Activated gamma-delta T cell treated with anti-CD3 and anti-CD28 coated beads, Interleukin-2, amount 50 U/mL, for 16 hours (primary cell): ENCODE measurements around the gene KCNN4.
"Not testable (repeated sequence)": the region's sequence is repeated elsewhere in the genome, so short reads cannot be mapped to it uniquely, and the experiment has no call there.

Experiments
- DNase-seq: peaks from one replicate; pipeline ENCODE4 v3.0.0-alpha.2; 2020; ENCODE audit warnings: low read depth

Gene KCNN4

DNA sequence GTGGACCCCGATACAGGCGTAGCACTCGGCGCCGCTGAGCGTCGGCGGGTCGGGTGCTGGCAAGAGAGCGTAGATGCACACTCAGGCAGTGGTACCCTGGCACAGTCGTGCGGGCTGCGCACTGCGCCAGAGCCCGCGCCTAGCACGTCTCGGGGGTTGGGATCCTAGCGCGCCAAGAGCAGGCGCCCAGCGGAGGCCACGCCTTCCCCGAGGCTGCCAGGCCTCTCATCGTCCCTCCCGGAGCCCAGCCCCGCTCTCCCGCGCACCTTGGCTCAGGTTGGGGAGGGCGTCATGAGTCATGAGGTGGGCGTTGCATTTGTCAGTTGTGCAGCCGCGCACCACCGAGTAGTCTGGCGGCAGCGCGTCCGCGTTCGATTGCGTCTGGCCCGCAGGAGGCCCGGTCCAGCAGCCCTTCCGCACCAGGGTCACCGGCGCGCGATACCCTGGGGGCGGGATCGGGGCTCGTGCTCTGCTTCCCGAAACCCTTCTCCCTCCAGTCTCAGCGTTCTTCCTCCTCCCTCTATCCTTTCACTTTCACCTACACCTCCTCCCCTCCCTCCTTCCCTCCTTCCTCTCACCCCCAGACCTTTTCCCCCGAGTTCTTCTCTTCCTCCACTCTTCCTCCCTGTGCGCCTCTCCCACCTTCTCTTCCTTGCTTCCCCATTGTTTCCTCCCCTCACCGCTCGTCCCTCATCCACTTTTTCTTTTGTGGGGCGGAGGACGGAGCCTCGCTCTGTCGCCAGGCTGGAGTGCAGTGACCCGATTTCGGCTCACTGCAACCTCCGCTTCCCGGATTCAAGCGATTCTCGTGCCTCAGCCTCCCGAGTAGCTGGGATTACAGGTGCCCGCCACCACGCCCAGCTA lies 18.0 kb upstream of the KCNN4 start:
- peak; percentile 48 for DNase-seq

DNA sequence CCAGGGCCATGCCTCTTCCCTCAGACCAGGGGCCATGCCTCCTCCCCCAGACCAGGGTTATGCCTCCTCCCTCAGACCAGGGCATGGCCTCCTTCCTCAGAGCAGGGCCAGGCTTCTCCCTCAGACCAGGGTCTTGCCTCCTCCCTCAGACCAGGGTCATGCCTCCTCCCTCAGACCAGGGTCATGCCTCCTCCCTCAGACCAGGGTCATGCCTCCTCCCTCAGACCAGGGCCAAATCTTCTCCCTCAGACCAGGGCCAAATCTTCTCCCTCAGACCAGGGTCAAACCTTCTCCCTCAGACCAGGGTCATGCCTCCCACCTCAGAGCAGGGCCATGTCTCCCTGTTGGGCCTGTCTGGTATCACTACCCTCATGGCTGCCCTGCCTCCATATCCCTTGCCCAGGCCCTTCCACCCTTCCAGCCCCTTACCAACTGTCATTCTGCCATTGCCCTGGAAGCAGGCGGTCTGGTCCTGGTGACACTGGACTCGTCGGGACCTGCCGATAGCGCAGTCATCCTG lies 17.3 kb upstream of the KCNN4 start:
- no peak for DNase-seq

DNA sequence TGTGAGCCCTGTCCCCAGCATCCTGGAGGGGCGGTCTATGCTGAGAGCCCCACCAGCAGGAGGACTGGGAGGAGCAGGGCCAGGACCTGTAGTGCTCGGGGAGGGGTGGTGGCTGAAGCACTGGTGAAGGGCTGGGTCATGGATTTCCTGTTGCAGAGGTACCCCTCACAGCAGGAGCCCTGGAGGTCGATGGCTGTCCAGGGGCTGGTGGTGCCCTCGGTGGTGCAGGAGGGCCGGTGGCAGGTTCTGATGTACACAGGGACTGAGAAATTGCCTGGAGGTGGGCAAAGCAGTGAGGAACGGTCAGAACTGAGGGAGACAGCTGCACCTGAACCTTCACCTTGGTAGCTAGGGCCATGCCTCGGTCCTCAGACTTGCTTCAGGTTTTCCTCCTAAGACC lies 16.8 kb upstream of the KCNN4 start:
- no peak for DNase-seq

DNA sequence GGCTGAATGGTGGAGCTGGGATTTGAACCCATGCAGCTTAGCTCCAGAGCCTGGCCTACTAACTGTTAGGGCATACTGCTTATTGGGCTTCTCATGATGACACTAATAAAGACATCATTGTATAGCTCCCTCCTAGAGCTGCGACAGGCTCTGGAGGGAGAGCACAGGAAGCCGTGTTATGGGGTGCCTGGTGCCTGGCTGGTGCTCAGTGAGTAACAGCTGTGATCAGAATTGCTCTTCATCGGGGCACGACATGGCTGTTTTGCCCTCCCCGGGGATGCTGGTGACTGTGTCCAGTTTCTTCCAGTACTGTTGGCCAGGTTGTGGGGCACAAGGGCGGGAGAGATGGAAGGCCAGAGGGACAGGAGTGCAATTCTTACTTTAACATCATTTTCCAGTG lies 16.3 kb upstream of the KCNN4 start:
- DNase-seq, result no peak

DNA sequence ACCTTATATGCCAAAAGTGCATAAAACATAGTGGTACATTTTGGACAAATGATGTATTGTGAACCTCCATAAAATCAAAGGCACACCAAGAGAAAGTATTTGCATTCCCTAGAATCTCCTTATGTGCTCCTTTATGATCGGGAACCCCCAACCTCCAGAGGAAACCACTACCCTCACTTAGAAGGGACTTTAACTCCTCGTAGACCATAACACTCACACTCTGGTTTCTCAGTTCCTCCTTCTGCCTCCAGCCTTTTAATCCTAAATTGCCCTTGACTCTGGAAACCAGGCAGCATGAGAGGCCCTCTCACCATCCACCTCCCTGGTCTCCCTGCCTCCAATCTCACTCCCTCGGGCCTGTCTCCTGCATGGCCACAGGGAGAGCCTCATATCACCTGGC lies 9.8 kb upstream of the KCNN4 start:
- DNase-seq, result no peak

DNA sequence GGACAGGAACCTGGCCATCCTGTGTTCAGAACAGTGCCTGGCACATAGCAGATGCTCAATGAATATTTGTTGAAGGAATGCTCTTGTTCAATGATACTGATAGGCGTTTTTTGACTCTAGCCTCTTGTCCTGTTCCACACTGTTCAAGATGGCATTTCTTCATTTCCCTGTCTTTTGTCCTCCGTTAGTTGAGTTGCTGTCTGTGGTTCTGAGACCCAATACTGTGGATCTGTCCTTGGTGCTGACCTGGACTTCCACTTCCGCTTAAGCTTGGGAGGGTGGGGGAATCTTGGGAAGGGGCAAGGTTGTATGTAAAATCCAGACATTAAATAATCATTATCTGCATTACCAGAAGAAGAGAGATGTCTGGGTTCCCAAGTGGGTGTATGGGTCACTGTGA lies 8.3 kb upstream of the KCNN4 start:
- no peak for DNase-seq

DNA sequence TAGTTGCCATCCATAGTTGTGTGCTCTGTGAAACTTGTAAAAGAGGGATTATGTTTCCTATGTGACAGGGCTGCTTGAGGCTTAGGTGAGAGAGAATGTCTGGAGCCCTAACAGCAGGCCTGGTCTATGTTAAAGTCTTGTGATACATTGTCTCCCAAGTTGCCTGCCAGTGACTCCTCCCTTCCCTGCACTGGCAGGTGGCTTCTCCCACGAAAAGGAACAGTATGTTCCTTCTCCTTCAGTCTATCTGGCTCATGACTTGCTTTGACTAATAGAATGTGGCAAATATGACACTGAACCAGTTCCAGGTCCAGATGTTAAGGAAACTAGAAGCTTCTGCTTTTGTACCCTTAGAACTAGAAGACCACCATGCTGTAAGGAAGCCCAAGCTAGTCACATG lies 5.9 kb upstream of the KCNN4 start:
- DNase-seq, result no peak

DNA sequence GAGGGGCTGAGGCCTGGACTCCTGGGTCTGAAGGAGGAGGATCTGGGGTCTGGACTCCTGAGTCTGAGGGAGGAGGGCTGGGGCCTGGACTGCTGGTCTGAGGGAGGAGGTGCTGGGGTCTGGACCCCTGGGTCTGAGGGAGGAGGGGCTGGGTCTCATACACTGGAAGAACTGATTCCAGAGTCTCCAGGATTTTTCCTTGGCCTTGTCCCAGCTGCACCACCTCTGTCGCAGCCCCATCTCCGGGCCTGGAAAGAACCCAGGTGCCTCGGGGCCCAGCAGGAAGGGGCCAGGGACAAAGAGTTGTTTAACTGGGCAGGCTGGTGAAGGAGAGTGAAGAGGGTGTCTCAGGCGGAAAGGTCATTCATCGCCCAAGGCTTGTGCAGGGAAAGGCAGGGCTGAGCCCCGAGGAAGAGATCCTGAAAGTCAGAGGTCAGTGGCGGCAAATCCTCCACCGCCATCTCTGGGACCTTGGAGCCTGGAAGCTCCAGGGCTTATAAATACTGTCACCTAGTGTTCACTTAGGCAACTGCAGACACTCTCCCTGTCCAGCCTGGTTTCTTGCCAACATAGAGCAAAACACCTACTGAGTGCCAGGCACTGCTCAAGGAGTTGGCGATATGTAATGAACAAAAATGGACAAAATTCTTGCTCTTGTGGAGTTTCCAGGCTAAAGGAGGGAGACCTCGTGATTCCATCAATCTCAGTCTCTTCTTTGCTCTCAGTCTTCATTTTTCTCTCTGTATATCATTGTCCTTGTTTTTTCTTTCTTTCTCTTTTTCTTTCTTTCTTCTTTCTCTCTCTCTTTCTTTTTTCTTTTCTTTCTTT lies 4.4 kb upstream of the KCNN4 start:
- peak; percentile 16 for DNase-seq

DNA sequence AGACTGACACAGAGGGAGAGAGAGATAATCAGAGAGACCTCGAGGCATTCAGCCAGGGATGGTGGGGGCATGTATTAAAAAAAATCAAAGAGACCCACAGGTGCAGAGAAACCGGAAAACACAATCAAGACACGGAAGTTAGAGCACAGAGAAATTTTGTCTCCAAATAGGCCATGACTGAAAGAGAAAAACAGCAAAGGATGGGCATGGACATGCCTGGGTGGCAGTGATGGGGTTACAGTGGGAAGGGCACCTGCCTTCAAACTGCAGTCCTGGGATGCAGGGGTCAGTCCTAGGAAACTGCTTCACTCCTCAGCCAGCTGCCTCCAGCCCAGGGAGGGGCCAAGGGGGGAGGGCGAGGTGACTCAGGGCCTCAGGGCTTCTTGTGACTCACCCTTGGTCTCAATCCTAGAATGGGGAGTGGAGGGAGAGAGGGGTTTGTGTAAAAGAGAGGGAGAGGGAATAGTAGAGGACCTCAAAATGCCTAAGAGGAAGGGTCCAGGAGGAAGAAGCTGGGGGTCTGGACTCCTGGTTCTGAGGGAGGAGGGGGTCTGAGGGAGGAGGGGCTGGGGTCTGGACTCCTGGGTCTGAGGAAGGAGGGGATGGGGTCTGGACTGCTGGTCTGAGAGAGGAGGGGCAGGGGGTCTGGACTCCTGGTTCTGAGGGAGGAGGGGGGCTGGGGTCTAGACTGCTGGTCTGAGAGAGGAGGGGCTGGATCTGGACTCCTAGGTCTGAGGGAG lies 3.6 kb upstream of the KCNN4 start:
- DNase-seq, result peak; percentile 19

DNA sequence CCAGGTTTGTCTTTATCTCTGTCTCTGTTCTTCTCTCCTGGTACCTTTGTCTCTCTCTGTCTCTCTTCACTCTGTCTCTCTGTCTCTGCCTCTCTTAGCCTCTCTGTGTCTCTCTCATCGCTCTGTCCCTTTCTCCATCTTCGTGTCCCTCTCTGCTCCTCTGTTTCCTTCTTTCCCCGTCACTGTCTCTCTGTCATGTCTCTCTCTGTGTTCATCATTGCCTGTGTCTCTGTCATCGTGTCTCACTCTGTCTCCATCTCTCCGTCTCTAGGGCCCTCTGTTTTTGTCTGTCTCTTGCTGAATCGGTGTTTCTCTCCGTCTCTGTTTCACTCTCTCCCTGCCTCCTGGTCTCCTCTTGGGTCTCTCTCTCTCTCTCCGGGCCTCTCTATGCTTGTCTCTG lies 2.9 kb upstream of the KCNN4 start:
- no peak for DNase-seq

DNA sequence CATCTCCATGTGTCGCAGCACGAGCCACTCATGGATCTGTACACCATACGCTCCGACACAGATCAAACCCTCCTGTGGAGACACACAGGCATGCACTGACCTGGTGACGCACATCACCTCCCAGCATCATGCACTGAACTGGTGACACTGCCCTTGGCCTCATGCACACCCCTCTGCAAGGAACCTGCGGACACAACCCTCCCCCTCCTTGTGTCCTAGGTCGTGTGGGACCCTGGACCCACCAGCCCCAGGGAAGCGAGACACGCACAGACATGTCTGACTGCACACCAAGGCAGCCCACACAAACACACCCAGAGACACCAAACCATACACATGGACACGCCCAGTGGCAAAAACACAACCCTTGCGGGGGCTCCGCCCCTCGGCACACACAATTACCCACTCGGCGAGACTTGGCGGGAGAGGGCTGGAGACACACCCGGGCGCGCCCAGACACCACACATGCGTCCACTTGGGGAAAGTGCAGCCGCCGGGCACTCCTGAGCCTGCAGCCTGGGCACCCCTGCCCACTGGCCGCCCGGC lies 2.0 kb upstream of the KCNN4 start:
- no peak for DNase-seq

DNA sequence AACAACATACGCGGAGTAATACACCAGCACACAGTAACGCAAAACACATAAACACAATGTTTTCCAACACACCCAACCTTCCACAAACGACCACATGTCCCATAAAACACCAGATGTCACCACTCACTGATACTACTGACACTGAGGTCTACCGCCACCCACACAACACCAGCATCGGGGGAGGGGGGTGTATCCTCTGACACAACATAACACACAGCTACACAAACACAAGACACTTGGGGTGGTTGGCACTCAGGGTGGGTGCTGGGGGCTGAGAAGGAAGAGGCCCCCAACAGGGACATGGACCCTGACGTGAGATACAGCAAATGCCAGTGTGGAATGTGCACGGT lies 1.5 kb upstream of the KCNN4 start:
- DNase-seq, result no peak

DNA sequence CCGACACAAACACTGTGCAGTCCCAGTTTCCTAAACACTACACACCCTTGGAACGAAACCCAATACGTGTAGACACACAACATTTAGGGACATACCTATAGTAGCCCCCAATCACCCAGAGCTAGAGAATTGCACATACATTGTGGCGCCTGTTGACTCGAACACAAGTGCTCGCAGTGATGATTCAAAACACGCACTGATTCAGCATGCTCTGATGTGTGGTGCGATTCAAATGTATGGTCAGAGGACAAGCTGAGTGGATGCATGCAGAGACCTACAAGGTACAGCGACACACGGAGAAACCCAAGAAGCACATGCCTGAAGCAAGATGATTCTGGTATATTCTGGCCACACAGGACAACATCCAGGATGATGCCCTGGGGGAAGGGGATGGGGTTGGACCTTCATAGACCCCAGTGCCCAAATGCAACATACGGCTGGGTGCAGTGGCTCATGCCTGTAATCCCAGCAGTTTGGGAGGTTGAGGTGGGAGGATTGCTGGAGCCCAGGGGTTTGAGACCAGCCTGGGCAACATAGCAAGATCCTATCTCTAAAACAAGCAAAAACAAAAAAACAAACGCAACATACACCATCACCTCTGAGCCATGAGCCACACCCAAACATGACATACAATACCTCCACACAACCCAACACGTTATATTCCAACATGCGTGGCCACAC lies 997 bp upstream of the KCNN4 start:
- DNase-seq, result no peak

DNA sequence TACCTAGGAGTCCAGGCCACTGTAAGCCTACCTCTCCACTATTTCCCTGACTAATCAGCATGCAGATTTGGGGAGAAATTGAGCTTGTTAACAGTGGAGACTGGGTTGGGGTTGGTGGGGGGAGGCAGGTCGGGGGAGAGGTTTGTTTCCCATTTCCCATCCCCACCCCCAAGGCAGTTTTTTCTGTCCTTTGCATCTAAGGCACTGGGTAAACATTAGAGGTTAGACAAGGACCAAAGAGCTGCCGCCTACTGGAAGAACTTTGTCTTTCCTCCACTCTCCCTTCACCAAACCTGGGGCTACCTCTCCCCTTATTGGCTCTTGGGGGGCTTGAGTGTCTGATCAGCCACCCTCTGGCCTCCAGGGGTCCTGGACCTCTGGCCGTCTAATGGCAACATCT lies 953 bp downstream of the KCNN4 start:
- no peak for DNase-seq

DNA sequence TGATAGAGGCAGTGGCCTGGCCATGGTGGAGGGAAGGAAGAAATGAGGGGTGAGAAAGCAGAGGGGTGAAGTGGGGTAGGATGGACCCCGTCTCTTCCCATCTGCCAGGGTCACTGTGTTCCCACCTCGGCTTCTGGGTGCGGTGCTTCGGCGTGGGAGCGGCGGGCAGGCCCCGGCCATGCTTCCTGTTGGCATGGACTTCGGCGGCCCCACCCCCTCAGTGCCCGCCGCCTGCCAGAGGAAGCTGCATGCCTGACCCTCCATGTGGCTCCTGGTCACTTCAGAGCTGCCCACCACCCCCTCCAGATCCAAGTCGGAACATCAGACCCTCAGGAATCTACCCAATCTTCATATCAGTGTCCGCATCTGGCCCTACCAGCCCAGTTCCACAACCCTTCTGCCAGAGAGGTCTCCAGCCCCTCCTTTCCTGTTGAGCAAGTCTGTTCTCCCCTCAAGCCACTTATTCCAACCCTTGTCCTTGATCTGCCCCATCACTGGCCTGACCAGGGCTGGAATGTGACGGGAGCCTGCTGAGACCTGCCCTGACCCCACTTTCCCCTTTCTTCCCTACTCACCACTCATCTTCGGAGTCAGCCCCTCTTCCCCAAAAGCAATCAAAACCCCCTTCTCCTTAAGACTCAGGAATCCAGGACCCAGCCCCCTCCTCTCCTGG lies 1.5 kb downstream of the KCNN4 start:
- no peak for DNase-seq

DNA sequence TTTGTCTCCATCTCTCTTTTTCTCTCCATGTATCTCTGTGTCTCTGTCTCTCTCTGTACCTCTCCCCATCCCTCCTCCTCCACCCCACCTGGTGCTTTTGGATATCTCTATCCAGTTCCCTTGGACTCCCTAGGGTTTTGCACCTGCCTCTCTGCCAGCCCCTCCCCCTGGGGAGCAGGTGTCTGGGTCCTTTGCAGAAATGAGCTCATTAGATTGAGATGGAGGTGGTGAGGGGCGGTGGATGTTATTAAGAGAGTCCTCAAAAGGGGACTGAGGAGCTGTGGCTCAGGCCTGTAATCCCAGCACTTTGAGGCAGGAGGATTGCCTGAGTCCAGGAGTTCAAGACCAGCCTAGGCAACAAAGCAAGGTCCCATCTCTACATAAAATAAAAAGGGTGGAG lies 2.1 kb downstream of the KCNN4 start:
- no peak for DNase-seq

DNA sequence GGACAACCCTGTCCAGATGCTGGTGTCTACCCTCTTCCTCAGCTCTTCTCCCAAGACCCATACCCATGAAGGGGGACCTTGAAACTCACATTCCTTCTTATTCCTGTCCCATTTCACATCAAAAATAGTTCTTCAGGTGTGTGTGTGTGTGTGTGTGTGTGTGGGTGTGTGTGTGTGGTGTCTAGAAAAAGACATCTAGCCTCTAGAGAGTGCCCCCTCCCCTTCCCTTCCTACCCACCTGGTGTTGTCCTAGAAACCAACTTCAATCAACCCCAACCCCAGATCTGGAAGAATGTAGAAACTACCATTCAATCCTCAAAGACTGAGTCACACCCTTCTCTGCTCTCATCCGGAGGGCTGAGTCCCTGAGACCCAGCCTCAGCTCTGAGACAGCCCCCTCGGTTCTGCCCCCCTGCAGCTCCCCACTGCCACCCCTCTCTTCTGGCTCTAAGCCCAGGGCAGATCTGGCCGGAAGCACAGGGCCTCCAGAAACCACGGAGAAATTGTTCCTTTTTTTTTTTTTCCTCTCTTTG lies 3.5 kb downstream of the KCNN4 start:
- DNase-seq, result no peak

DNA sequence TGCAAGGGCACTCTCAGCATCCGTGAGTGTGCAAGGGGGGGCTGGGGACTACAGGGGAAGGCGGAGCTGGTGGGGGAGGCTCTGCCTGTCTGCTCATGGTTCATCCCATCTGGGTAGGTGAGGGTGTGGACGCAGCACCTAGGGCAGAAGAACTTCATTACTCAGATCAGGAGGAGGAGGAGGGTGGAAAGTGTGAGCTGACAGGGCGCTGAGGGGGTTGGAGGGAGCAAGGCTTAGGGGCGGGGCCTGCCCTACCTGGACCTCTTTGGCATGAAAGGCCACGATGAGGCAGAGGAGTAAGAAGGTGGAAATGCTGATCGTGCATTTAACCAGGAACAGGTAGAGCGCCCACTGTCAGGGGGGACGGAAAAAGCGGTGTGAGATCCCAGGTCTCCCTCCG lies 4.5 kb downstream of the KCNN4 start:
- DNase-seq, result no peak

DNA sequence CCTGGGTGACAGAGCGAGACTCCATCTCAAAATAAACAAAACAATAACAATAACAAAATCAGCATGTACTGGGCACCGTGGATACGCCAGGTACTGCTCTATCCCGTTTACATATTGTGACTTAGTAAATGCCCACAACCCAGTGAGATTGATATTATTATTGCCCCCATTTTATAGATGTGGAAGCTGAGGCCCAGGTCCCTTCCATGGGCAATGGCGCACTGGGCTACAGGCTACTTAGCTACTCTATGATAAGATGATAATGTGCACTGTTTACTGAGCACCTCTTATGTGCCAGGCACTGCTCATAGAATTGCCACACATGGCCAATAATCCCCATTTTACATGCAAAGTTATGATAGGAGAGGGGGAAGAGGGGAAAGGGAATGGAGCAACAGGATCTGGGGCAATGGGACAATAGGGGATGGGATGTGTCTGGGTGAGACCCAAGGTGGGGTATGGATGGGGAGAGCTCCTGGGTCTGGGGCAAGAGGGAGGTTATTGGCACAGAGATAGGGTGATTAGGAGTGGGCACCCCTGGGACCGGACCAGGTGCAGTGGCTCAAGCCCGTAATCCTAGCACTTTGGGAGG lies 5.4 kb downstream of the KCNN4 start:
- DNase-seq, result no peak

DNA sequence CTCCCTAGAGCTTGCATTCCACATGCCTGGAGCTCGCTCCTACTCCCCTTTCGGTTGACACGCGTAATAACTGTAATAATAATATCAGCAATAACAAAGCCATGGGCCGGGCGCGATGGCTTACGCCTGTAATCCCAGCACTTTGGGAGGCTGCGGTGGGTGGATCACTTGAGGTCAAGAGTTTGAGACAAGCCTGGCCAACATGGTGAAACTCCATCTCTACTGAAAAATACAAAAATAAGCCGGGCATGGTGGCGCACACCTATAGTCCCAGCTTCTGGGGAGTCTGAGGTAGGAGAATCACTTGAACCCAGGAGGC lies 5.9 kb downstream of the KCNN4 start:
- not testable (repeated sequence) for DNase-seq
